Left ventricle myocardium inferior (tissue), 1 donor: ENCODE results near the gene GATAD2A. TPM values are rescaled to one million over a fixed set of nuclear protein-coding genes. Genes with fewer than 3 reads are reported as not detected.

Source experiments
- DNase-seq: peaks from one replicate; pipeline ENCODE4 v3.0.0-alpha.2; 2020
- H3K27ac ChIP-seq: fragments of 200-600 bp; replicated peaks from 2 replicates; pipeline ENCODE4 v1.8.0; 2021
- H3K27me3 ChIP-seq: fragments of 200-600 bp; 2 replicates; pipeline ENCODE4 v1.8.0; 2021; ENCODE audit warnings: low read depth
- H3K36me3 ChIP-seq: fragments of 200-600 bp; 2 replicates; pipeline ENCODE4 v1.8.0; 2021
- H3K4me1 ChIP-seq: fragments of 200-600 bp; 2 replicates; pipeline ENCODE4 v1.8.0; 2021
- H3K4me3 ChIP-seq: fragments of 200-600 bp; 2 replicates; pipeline ENCODE4 v1.8.0; 2021; ENCODE audit warnings: mild to moderate bottlenecking, moderate library complexity
- H3K9me3 ChIP-seq: fragments of 200-600 bp; replicated peaks from 2 replicates; pipeline ENCODE4 v1.8.0; 2021
- CTCF ChIP-seq: fragments of 200-600 bp; IDR thresholded peaks from 2 replicates; pipeline ENCODE4 v1.8.0; 2021; ENCODE audit warnings: antibody characterized with exemption, mild to moderate bottlenecking, borderline replicate concordance
- intact Hi-C: fragments of 100-400 bp; cut with micrococcal nuclease; formaldehyde crosslinking; loops from one replicate; pipeline ENCODE4 v1.11.0; 2022
- total RNA-seq: library from RNA; stranded (reverse); fragmentation: NEBNext Ultra II Directional; extraction: Animal tissue kit (Norgen Biotek cat#: 25700); gene quantifications from one replicate; pipeline ENCODE4 v1.2.1, GENCODE V29; 2021
- donor health status: DM: no; HTN: yes; CAD: no; lungs with severe emphysema.

GATAD2A gene
- total RNA-seq, 1 donor from 2014 or later = 24.1 TPM

GRCh38 chr19:19427944-19428343 lies 22.5 kb downstream of the GATAD2A start:
- Histone ChIP-seq H3K36me3 (no peaks in the 10 kb centered on the region), H3K4me1 (peaks cover 67% of the 10 kb centered on the region), H3K4me3 (no peak overlapping the region), H3K27ac (no peak overlapping the region), H3K9me3 (no peaks in the 10 kb centered on the region), H3K27me3 (no peaks in the 10 kb centered on the region)
- no peak for DNase-seq
- no peak for TF ChIP-seq CTCF
- intact Hi-C loops = no loop called here

DNA sequence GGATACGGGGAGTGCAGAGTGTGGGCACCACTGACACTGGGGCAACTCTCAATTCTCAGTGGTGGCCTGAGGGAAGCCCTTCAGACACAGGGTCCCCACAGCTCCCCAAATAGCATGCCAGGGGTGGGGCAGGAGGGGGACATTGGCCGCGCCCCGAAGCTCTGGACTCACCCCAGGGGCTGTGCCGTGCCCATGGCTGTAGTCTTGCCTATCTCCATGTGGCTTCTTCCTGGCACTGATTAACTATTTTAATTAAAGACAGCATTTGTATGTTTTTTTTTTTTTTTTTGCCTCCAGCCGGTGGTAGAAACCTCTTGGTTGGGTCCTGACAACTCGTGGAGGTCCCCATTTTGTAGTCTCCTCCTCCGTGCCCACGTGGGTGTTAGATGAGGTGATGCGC lies 23.3 kb downstream of the GATAD2A start:
- H3K4me3 ChIP-seq = no peak overlapping the region
- peaks cover 75% of the 10 kb centered on the region for H3K4me1 ChIP-seq
- no peak for TF ChIP-seq CTCF

GRCh38 chr19:19429361-19429760 lies 23.9 kb downstream of the GATAD2A start:
- no peaks in the 10 kb centered on the region for H3K36me3 ChIP-seq
- no peaks in the 10 kb centered on the region for H3K27me3 ChIP-seq
- DNase-seq = no peak
- H3K4me1 ChIP-seq = peaks cover 81% of the 10 kb centered on the region
- H3K9me3 ChIP-seq = no peaks in the 10 kb centered on the region
- H3K4me3 ChIP-seq = no peak overlapping the region
- H3K27ac ChIP-seq = no peak overlapping the region
- no peak for TF ChIP-seq CTCF
- intact Hi-C loops = no loop called here

More for the DNA sequence above, 23.3 kb downstream of the GATAD2A start:
- H3K36me3 ChIP-seq = no peaks in the 10 kb centered on the region
- no peak overlapping the region for H3K27ac ChIP-seq
- no peaks in the 10 kb centered on the region for H3K9me3 ChIP-seq
- intact Hi-C loops = no loop called here
- H3K27me3 ChIP-seq = no peaks in the 10 kb centered on the region
- no peak for DNase-seq

GRCh38 chr19:19432732-19433131 lies 27.3 kb downstream of the GATAD2A start:
- peaks cover 84% of the 10 kb centered on the region for H3K4me1 ChIP-seq
- intact Hi-C loops = no loop called here
- H3K36me3 ChIP-seq = no peaks in the 10 kb centered on the region
- H3K9me3 ChIP-seq = no peaks in the 10 kb centered on the region
- DNase-seq = no peak
- TF ChIP-seq CTCF = no peak
- no peak overlapping the region for H3K27ac ChIP-seq
- H3K4me3 ChIP-seq = no peak overlapping the region
- no peaks in the 10 kb centered on the region for H3K27me3 ChIP-seq

GRCh38 chr19:19433666-19434213 lies 28.3 kb downstream of the GATAD2A start:
- intact Hi-C loops = no loop called here
- H3K4me3 ChIP-seq = peak overlapping the region; percentile 22
- H3K27me3 ChIP-seq = no peaks in the 10 kb centered on the region
- H3K4me1 ChIP-seq = peaks cover 84% of the 10 kb centered on the region
- no peak for DNase-seq
- H3K36me3 ChIP-seq = no peaks in the 10 kb centered on the region
- TF ChIP-seq CTCF = no peak
- no peaks in the 10 kb centered on the region for H3K9me3 ChIP-seq
- H3K27ac ChIP-seq = peak overlapping the region; percentile 82
